ENCODE results near the gene HES4.

DNA sequence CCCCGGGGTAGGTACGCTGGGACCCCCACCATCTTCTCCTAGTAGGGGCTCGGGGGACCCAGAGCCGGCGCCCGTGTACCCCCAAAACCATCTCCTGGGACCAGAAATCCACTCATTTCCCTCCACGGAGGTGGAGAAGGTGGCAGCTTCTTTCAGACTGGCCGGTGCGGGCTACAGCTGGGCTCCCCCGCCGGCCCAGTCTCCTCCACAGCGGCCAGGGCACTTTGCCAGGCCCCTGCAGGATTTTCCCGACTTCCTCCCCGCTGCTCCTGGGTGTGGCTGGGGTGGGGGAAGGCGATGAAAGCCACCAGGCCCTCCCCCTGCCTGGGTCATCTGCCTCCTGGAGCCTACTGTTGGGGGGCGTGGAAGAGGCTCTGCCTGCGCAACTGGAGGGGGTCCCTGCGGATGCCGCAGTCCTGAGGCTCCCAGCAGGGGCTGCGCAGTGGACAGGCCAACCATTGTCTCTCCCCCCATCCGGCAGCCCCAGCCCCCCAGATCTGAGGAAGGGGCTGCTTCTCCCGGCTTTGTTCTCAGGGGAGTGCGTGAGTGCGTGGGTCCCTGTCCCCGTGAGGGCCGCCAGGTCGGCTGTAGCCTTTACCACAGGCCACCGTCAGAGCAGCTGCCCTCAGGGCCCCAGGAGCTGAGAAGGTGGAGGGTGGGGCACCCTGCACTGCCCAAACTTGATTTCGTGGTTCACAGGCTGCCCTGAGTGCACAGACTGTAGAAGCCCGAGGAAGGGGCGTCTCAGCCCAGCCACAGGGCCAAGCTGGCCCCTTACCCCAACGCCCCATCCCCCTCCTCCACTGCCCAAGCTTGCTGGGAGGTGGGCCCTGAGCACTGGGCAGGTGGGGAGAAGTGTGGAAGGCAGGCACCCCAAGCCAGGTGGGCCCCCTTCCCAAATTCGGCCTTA lies 21.4 kb upstream of the HES4 start:
- TF ChIP-seq NFYB (IDR thresholded peaks at IDR 0.05; ENCODE audit: insufficient read depth, low read depth, low read length) (no peak), ZNF24 (IDR thresholded peaks at IDR 0.05) (no peak), CBX3 (IDR thresholded peaks at IDR 0.05; ENCODE audit: borderline replicate concordance, low read depth) (no peak)
- TF ChIP-seq, protein P1, sequence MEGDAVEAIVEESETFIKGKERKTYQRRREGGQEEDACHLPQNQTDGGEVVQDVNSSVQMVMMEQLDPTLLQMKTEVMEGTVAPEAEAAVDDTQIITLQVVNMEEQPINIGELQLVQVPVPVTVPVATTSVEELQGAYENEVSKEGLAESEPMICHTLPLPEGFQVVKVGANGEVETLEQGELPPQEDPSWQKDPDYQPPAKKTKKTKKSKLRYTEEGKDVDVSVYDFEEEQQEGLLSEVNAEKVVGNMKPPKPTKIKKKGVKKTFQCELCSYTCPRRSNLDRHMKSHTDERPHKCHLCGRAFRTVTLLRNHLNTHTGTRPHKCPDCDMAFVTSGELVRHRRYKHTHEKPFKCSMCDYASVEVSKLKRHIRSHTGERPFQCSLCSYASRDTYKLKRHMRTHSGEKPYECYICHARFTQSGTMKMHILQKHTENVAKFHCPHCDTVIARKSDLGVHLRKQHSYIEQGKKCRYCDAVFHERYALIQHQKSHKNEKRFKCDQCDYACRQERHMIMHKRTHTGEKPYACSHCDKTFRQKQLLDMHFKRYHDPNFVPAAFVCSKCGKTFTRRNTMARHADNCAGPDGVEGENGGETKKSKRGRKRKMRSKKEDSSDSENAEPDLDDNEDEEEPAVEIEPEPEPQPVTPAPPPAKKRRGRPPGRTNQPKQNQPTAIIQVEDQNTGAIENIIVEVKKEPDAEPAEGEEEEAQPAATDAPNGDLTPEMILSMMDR (IDR thresholded peaks at IDR 0.05 in 2 of 3, conservative IDR thresholded peaks at IDR 0.05 in 1 of 3; ENCODE audit: control insufficient read depth in 2 of 3, extremely low read depth in 1 of 3, insufficient read depth in 1 of 3, low read depth in 3 of 3, low read length in 3 of 3): no peak

Measured in GM12878 (cell line).